Activated T-cell treated with anti-CD3 and anti-CD28 coated beads, Interleukin-2, amount 50 U/mL, for 4 hours (primary cell): ENCODE results near the gene STH. TPM values are rescaled to one million over a fixed set of nuclear protein-coding genes. Genes with fewer than 3 reads are reported as not detected.

ENCODE experiments used
- ATAC-seq, 2 donors: fragments of 200-7000 bp; cut with Tn5 transposase; one replicate each; pipeline ENCODE4 v1.10.0; 2021
- DNase-seq: peaks from one replicate; pipeline ENCODE4 v3.0.0-alpha.2; 2020
- H3K27me3 Mint-ChIP-seq: one replicate; pipeline ENCODE4 v1.8.0; 2021; ENCODE audit warnings: low read depth, mixed read lengths
- H3K36me3 Mint-ChIP-seq: one replicate; pipeline ENCODE4 v1.8.0; 2022; ENCODE audit warnings: mixed read lengths; ENCODE audit not compliant: insufficient read depth
- H3K4me1 Mint-ChIP-seq: one replicate; pipeline ENCODE4 v1.8.0; 2021; ENCODE audit warnings: low read depth, mixed read lengths
- H3K4me3 Mint-ChIP-seq: one replicate; pipeline ENCODE4 v1.8.0; 2021; ENCODE audit warnings: mild to moderate bottlenecking, moderate library complexity, mixed read lengths
- H3K9me3 Mint-ChIP-seq: one replicate; pipeline ENCODE4 v1.8.0; 2021; ENCODE audit warnings: mixed read lengths
- total RNA-seq, 3 donors: library from RNA; stranded (reverse); gene quantifications; one replicate each; pipeline ENCODE4 v1.2.1, GENCODE V29; 2021

Gene STH
- total RNA-seq, 3 donors from 2014 or later = not detected

DNA sequence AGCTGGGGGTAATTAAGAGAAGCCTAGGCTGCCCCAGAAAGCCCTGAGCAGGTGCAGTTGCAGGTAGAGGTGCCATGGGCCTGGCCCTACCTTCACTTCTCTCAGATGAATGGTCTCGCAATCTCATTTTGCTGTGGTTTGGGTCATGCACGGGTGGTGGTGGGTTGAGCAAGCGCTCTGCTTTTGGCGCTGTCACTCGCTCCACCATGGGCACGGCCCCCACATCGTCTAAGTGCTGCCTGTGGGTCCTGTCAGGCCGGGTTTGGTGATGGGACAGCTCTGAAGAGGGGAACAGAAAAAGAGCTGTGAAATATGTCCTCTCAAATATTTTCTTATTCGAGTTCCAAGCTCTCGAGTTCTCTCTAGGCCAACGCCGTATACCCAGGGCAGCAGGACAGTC, 39.9 kb downstream of the STH start:
- Mint-ChIP-seq H3K36me3 (peaks cover 52% of the 10 kb centered on the region), H3K4me1 (peaks cover 8% of the 10 kb centered on the region), H3K9me3 (no peaks in the 10 kb centered on the region), H3K4me3 (no peak overlapping the region), H3K27me3 (no peaks in the 10 kb centered on the region)
- ATAC-seq (no peak), DNase-seq (no peak)

DNA sequence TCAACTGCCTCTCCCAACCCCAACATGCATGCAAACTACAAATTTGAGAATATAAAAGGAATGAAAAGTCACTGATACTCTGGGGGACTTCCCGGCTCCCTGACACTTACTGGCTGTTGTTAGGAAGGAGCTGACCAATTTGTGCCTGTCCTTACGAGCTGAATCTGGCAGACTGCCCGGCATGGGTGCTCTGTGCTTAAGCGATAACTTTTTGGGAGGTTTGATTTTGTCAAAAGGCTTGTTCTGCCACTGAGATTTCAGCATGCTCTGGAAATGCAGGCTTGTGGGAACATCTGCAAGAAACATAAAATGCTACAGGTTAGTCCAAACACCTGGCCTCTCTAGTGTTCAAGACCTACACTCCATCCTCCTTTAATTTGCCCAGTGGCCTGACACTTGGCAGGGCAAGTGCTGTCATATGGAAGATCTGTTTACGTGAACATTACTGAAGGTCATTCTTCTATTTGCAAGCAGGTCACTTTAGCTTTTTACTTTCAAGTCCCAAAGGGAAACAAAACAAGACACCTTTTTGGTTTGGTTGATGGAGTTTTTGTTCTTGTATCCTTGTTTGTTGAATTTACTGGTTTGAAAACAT, 40.6 kb downstream of the STH start:
- Mint-ChIP-seq H3K4me3 (no peak overlapping the region), H3K4me1 (peaks cover 11% of the 10 kb centered on the region), H3K27me3 (no peaks in the 10 kb centered on the region), H3K36me3 (peaks cover 46% of the 10 kb centered on the region), H3K9me3 (no peaks in the 10 kb centered on the region)
- ATAC-seq (no peak), DNase-seq (no peak)

DNA sequence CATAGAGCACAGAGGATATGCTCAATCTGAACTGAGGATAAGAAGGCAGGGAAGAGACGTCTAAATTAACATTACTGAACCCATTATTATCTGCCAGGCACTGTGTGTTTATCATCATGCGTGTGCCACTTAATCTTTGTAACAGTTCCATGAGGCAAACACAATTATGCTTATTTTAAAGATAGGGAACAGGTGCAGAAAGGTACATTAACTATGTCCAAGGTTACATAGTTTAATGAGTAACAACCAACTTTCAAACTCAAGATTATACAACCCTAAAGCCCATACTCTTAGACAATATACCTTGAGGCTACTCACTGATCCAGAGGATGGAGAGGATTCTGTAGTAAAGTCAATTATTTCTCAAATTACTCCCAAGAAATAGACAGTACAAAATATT, 43.2 kb downstream of the STH start:
- H3K36me3 Mint-ChIP-seq = peaks cover 38% of the 10 kb centered on the region

DNA sequence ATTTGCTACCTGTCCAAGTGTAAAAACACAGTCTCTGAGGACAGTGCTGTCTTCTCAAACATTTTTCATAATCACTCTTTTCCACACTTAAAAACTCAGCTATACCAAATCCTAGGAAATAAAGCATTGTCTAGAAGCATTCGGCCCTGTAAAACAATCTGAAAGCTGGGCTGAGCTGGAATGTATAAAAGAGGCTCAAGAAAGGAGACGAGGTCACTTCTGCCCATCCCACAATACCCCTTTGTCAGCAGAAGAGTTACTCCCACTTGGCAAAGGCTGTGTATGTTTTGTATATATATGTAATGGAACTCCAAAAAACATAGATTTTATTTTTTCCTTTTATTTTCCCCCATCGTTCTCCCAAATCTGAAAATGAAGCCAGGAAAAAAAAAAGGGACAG, 43.9 kb downstream of the STH start:
- H3K4me1 Mint-ChIP-seq = peaks cover 15% of the 10 kb centered on the region
- no peak for ATAC-seq

More for the DNA sequence above, 43.2 kb downstream of the STH start:
- H3K4me1 Mint-ChIP-seq = peaks cover 16% of the 10 kb centered on the region
- no peak overlapping the region for H3K4me3 Mint-ChIP-seq
- no peaks in the 10 kb centered on the region for H3K9me3 Mint-ChIP-seq
- ATAC-seq (no peak), DNase-seq (no peak)
- H3K27me3 Mint-ChIP-seq = no peaks in the 10 kb centered on the region

DNA sequence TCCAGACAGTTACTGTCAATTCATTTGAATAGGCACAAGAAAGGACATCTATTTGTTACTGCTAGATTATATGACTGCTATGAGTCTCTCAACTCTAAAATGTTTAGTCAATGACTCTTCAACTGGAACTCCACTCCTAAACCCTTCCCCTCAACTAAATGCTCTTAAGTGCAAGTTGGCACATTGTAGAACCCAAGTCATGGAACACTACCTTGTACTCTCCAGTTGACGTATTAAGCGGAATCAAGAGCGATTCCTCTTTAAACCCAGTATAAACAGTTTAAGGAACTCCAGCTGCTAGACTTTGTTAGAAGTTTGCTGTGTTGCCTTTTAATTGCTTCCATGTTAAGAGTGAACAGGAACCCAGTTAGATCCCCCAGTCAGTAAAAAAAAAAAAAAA, 44.6 kb downstream of the STH start:
- ATAC-seq (no peak), DNase-seq (no peak)
- peaks cover 14% of the 10 kb centered on the region for H3K4me1 Mint-ChIP-seq
- no peaks in the 10 kb centered on the region for H3K27me3 Mint-ChIP-seq
- H3K4me3 Mint-ChIP-seq = no peak overlapping the region
- peaks cover 37% of the 10 kb centered on the region for H3K36me3 Mint-ChIP-seq
- no peaks in the 10 kb centered on the region for H3K9me3 Mint-ChIP-seq

More for the DNA sequence above, 43.9 kb downstream of the STH start:
- Mint-ChIP-seq H3K27me3 (no peaks in the 10 kb centered on the region), H3K4me3 (no peak overlapping the region), H3K36me3 (peaks cover 39% of the 10 kb centered on the region), H3K9me3 (no peaks in the 10 kb centered on the region)
- no peak for DNase-seq

DNA sequence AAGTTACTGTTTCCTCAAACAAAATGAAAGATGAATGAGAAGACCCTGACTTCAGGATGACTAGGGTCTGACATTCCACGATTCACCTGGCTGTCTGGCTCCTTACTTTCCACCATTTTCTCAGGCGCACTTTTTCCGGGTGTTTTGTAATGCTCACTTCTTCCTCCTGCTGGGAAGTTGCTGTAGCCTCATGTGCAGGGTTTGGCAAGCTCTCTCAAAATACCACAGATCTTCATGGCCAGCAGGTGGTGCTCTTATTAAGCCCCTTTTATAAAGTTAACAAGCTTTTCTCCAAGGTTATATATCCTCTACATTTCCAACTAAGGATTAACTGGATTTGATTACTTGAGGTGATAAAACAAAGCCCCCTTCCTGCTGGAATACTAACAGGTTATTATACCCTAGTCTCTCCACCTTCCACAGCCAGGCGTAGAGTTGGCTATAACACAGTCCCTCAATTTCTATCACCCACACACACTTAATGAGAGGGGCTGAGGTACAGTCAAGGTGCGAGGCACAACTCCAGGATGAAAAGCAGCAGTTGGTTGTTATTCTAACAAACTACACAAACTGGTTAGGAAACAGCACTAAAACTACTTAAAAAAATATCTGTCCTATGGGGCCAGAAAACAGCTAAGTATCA, 45.4 kb downstream of the STH start:
- Mint-ChIP-seq H3K27me3 (no peaks in the 10 kb centered on the region), H3K4me1 (peaks cover 14% of the 10 kb centered on the region), H3K4me3 (no peak overlapping the region), H3K9me3 (no peaks in the 10 kb centered on the region), H3K36me3 (peaks cover 32% of the 10 kb centered on the region)
- ATAC-seq (peak; percentile 58 to 65), DNase-seq (peak; percentile 48)

DNA sequence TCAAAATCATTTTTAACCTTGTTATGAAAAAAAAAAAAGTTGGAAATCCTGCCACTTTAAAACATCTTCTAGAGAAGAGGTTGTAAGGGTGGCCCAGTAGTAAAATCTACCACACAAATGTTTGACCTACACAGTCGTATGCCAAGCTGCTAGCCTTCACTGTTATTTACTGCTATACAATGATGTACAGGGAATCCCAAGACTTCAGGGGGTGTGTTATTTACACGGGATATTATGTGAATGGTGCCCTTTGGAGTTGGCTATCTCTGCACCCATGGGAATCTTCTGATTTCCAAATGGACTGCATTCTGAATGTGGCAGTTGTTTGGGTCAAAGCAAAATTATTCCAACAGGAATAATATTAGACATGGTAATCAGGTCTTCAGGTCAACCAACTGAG, 45.9 kb downstream of the STH start:
- DNase-seq = no peak
- Mint-ChIP-seq H3K27me3 (no peaks in the 10 kb centered on the region), H3K4me3 (no peak overlapping the region), H3K4me1 (peaks cover 14% of the 10 kb centered on the region), H3K36me3 (peaks cover 35% of the 10 kb centered on the region), H3K9me3 (no peaks in the 10 kb centered on the region)
- no peak for ATAC-seq

DNA sequence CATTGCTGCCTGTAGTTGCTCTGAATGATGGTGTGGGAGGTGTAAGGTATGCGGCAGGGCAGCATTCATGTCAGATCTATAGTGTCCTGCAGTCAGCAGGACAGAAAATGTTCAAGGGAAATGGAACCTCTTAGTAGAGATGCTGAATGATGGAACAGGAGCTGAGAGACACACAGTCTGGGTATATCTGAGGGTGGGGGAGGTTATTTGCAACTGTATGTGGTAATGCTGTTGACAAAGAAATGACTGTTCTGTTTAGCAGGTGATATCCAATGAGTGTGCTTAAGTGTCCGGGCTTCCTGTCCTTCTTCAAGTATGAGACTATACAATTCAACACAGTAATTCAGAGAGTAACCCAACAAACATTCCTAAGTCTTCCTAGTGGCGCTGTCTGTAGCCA, 46.6 kb downstream of the STH start:
- Mint-ChIP-seq H3K36me3 (peaks cover 34% of the 10 kb centered on the region), H3K27me3 (no peaks in the 10 kb centered on the region), H3K4me1 (peaks cover 14% of the 10 kb centered on the region), H3K9me3 (no peaks in the 10 kb centered on the region), H3K4me3 (no peak overlapping the region)
- DNase-seq (no peak), ATAC-seq (peak; percentile 62 to 69)

DNA sequence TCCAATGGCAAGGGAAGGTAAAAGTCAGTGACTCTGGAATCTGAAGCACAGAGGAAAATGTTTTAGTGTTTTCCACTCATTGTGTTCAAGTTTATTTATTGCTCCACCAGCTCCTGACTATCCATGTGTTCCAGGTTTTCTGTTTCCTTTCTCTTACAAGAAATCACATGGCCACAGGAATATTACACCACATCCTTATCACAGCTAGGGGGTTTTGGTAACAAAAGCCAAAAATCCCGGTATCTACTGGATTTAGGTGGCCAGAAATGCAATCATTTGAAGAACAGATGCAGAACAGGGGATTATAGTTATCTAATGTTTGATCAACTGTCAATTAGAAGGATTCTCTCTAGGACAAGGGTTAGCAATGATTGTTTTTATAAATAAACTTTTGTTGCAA, 47.9 kb downstream of the STH start:
- DNase-seq (no peak), ATAC-seq (no peak)
- Mint-ChIP-seq H3K36me3 (peaks cover 43% of the 10 kb centered on the region), H3K4me1 (peaks cover 25% of the 10 kb centered on the region), H3K9me3 (no peaks in the 10 kb centered on the region), H3K4me3 (no peak overlapping the region), H3K27me3 (no peaks in the 10 kb centered on the region)

DNA sequence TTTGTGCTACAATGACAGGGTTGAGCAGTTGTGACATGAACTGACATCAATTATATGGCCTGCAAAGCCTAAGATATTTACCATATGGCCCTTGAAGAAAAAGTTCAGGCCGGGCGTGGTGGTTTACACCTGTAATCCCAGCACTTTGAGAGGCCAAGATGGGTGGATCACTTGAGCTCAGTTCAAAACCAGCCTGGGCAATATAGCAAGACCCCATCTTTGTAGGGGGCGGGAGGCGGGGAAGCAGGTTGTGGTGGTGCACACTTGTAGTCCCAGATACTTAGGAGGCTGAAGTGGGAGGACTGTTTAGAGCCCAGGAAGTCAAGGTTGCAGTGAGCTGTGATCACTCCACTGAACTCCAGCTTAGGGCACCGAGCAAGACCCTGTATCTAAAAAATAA, 48.3 kb downstream of the STH start:
- ATAC-seq (no peak), DNase-seq (no peak)
- Mint-ChIP-seq H3K9me3 (no peaks in the 10 kb centered on the region), H3K4me3 (no peak overlapping the region), H3K36me3 (peaks cover 47% of the 10 kb centered on the region), H3K4me1 (peaks cover 29% of the 10 kb centered on the region), H3K27me3 (no peaks in the 10 kb centered on the region)

DNA sequence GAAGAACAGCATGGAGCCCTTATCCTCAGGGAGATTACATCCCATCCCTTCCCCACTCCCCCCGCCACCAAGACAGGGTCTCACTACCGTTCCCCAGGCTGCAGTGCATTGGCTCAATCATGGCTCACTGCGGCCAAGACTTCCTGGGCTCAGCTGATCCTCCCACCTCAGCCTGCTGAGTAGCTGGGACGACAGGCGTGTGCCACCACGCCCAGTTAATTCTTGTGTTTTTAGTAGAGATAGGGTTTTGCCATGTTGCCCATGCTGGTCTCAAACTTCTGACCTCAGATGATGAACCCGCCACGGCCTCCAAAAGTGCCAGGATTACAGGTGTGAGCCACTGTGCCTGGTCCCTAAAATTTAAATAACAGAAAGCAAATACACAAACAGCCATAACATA, 48.8 kb downstream of the STH start:
- ATAC-seq (no peak), DNase-seq (no peak)
- H3K36me3 Mint-ChIP-seq = peaks cover 47% of the 10 kb centered on the region
- H3K27me3 Mint-ChIP-seq = no peaks in the 10 kb centered on the region
- no peaks in the 10 kb centered on the region for H3K9me3 Mint-ChIP-seq
- H3K4me1 Mint-ChIP-seq = peaks cover 30% of the 10 kb centered on the region
- no peak overlapping the region for H3K4me3 Mint-ChIP-seq

Other genes with a start within 250 kb of the STH start
- not detected for gene CRHR1, start 214.9 kb upstream of the STH start, total RNA-seq
- gene SPPL2C, start 154.4 kb upstream of the STH start, total RNA-seq = not detected
- 1 to 10 TPM; 1.3 to 1.8 (median 1.8) TPM for gene MAPT, start 104.7 kb upstream of the STH start, total RNA-seq
- gene KANSL1, start 194.2 kb downstream of the STH start, total RNA-seq = 10 to 100 TPM; 44.1 to 58.1 (median 47.7) TPM